Natural killer cell (primary cell): ENCODE results near the gene STPG3. TPM values are rescaled to one million over a fixed set of nuclear protein-coding genes. Genes with fewer than 3 reads are reported as not detected.
A peak's percentile ranks its signal among the peaks of the same experiment; 100 is the strongest.

Experiments used
- ATAC-seq, 3 donors: fragments of 150-1000 bp in 2 of 3; fragments of 200-7000 bp in 1 of 3; cut with Tn5 transposase; 1 replicate in 1 of 3; 2 replicates in 2 of 3; pipeline ENCODE4 v1.10.0; 2021; ENCODE audit warnings: mild to moderate bottlenecking in 2 of 3, moderate library complexity in 2 of 3
- DNase-seq, 2 donors: peaks; one replicate each; pipeline versions ENCODE4 v3.0.0 to v3.0.0-alpha.2; 2013 to 2021; ENCODE audit warnings: mixed read lengths in 1 of 2
- H3K27ac ChIP-seq: one replicate; pipeline ENCODE4 v1.5.1; 2013; ENCODE audit warnings: mild to moderate bottlenecking, low read length
- H3K27me3 ChIP-seq: one replicate; pipeline ENCODE4 v1.6.1; 2013; ENCODE audit warnings: low read length; ENCODE audit not compliant: control insufficient read depth, insufficient read depth
- H3K36me3 ChIP-seq: one replicate; pipeline ENCODE4 v1.6.1; 2013; ENCODE audit warnings: low read length; ENCODE audit not compliant: control insufficient read depth, insufficient read depth
- H3K4me1 ChIP-seq: one replicate; pipeline ENCODE4 v1.6.1; 2013; ENCODE audit warnings: low read length; ENCODE audit not compliant: control insufficient read depth, insufficient read depth
- H3K4me3 ChIP-seq: one replicate; pipeline ENCODE4 v1.5.1; 2013; ENCODE audit warnings: low read length
- H3K9me3 ChIP-seq: one replicate; pipeline ENCODE4 v1.6.1; 2013; ENCODE audit warnings: low read length; ENCODE audit not compliant: control insufficient read depth, insufficient read depth
- H3K27ac Mint-ChIP-seq, 2 donors: one replicate each; pipeline ENCODE4 v1.8.0; 2022; ENCODE audit warnings: mild to moderate bottlenecking in 2 of 2, mixed read lengths in 2 of 2, moderate library complexity in 1 of 2
- H3K27me3 Mint-ChIP-seq, 2 donors: one replicate each; pipeline ENCODE4 v1.8.0; 2022; ENCODE audit warnings: low read depth in 2 of 2, mixed read lengths in 2 of 2
- H3K36me3 Mint-ChIP-seq: one replicate; pipeline ENCODE4 v1.8.0; 2022; ENCODE audit warnings: mixed read lengths
- H3K4me1 Mint-ChIP-seq, 2 donors: one replicate each; pipeline ENCODE4 v1.8.0; 2022; ENCODE audit warnings: mixed read lengths in 2 of 2
- H3K4me3 Mint-ChIP-seq: one replicate; pipeline ENCODE4 v1.8.0; 2022; ENCODE audit warnings: mild to moderate bottlenecking, moderate library complexity, mixed read lengths
- H3K9me3 Mint-ChIP-seq, 2 donors: one replicate each; pipeline ENCODE4 v1.8.0; 2022; ENCODE audit warnings: mixed read lengths in 2 of 2
- CTCF ChIP-seq: fragments of 200-600 bp; IDR thresholded peaks from one replicate; pipeline ENCODE4 v1.8.0; 2022; ENCODE audit warnings: antibody characterized with exemption
- WGBS: methylation state at CpG from one replicate; pipeline ENCODE4 v1.1.7; 2013; ENCODE audit warnings: missing lambda C conversion rate; ENCODE audit not compliant: insufficient coverage; 5-methylcytosine and 5-hydroxymethylcytosine counted together
- intact Hi-C: fragments of 100-400 bp; cut with micrococcal nuclease; formaldehyde crosslinking; loops from one replicate; pipeline ENCODE4 v1.14.2; 2022
- total RNA-seq, 4 donors: library from RNA; stranded (reverse); fragments of 120-200 nt in 1 of 4; gene quantifications; one replicate each; pipeline versions ENCODE4 v1.2.3 to v1.2.4, GENCODE V29; 2013 to 2022

Gene STPG3
- total RNA-seq, 3 donors from 2014 or later (not counting 1 experiment from before 2014, with no cell fraction given) = not detected

DNA sequence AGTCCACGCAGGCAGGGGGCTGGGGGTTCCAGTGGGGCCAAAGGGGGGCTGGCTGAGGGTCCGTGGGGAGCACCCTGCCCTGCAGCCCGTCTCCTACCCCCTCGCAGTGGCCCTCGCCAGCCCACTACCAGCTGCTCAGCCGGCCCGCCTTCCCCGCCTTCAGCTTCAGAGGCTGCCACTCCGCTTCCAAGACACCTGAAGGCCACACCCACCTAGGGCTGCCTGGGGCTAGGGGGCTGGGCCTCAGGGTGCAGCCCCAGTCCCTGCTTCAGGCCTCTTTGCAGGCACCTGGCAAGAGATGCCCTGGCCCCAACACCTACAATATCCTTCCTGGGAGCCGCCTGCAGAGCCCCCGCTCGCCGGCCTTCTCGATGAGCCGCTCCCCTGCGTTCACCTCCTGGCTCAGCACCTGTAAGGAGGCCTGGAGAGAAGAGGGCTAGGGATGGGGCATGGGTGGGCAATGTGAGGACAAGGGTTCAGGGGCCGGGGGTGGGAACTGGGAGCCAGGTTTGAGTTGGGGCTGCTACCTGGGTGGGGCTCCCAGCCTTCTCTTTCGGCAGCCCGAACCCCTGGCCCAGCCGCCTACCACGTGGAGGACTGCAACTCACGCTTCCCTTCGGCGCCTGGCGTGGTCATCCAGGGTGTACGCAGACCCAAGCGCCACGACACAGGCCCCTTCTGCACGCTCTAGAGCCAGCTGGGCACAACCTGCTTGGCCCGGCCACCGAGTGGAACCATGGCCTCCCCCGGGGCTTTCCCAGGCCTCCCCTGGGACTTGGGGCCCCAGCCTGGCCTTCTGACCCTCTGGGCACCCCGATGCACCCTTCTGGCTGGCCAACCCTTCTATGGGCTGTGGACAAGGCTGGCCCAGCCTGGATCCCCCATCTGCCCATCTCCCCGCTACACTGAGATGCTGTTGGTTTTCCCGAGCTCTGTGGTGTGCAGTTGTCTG, 1.7 kb downstream of the STPG3 start:
- DNase-seq (no peak), ATAC-seq (no peak)
- Histone ChIP-seq H3K27me3 (no peaks in the 10 kb centered on the region), H3K4me1 (peaks cover 25% of the 10 kb centered on the region), H3K4me3 (no peak overlapping the region), H3K27ac (no peak overlapping the region), H3K9me3 (no peaks in the 10 kb centered on the region), H3K36me3 (peaks cover 5% of the 10 kb centered on the region)
- H3K4me1 Mint-ChIP-seq = peaks cover 0 to 6% of the 10 kb centered on the region in 2 donors
- intact Hi-C loops = no loop called here
- no peaks in the 10 kb centered on the region for H3K27me3 Mint-ChIP-seq
- no peaks in the 10 kb centered on the region for H3K36me3 Mint-ChIP-seq
- H3K9me3 Mint-ChIP-seq = no peaks in the 10 kb centered on the region
- no peak for TF ChIP-seq CTCF
- H3K27ac Mint-ChIP-seq = no peak overlapping the region
- 85% methylated on average over 34 of the region's 35 CpGs for WGBS
- H3K4me3 Mint-ChIP-seq = peak overlapping the region; percentile 45

GRCh38 chr9:137253717-137254623, 2.9 kb downstream of the STPG3 start:
- no peak for ATAC-seq
- H3K36me3 ChIP-seq = peaks cover 7% of the 10 kb centered on the region
- Mint-ChIP-seq H3K36me3 (no peaks in the 10 kb centered on the region), H3K4me3 (peak overlapping the region; percentile 86), H3K9me3 (no peaks in the 10 kb centered on the region), H3K4me1 (peaks cover 0 to 6% of the 10 kb centered on the region in 2 donors), H3K27ac (peak overlapping the region in 1 of 2 donors; percentile 81), H3K27me3 (no peaks in the 10 kb centered on the region)
- no peak for DNase-seq
- WGBS = 93% methylated on average over 21 of the region's 21 CpGs
- TF ChIP-seq CTCF = no peak
- no peaks in the 10 kb centered on the region for H3K9me3 ChIP-seq
- intact Hi-C loops = no loop called here
- peaks cover 25% of the 10 kb centered on the region for H3K4me1 ChIP-seq
- no peak overlapping the region for H3K27ac ChIP-seq
- no peaks in the 10 kb centered on the region for H3K27me3 ChIP-seq
- H3K4me3 ChIP-seq = peak overlapping the region; percentile 85

DNA sequence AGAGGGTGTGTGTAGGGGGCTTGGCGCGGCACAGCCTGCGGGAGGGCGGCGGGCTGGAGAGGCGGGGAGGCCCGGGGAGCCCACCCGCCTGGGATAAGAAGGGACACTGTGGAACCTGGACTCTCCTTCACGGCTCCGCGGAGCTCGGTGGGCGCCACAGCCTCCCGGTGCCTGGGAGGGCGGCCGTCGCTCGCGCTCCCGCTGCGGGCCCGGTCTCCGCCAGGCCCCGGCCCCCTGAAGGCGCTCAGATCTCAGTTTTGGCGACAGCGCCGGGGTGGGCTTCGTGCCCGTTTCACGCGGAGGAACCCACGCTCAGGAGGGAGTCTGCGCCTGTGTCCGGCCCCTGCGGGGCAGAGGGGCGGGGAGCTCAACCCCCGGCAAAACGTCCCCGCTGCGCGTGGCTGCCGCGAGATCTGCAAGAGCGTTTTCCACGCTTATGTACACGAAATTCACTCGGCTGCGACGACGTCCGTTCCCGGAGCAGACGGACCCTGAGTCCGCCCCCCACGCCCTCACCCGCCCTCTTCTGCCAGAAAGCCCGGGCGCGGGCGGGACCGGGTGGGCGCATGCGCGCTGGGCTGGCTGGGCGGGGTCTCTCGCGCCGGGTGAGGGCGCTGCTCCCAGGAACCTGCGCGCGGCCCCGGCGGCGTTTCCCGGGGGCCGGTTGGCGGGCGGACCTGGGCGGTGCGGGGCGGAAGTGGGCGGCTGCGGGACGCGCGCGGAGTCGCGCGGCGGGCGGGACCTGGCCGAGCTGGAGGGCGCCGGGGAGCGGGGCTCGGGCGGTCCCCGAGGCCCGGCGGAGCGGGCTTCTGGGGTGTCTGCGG, 3.8 kb downstream of the STPG3 start, which contains the start of gene NELFB:
Gene NELFB, plus strand, starts transcription at position 704 of the 824 bp plus-strand sequence.
- intact Hi-C loops = loop anchor here (1.0 kb wide), 2 partner anchors 14 to 32 kb away; partner anchors contain the start of gene TUBB4B
- H3K27me3 ChIP-seq = no peaks in the 10 kb centered on the region
- Mint-ChIP-seq H3K36me3 (no peaks in the 10 kb centered on the region), H3K27me3 (no peaks in the 10 kb centered on the region), H3K4me1 (peaks cover 0 to 6% of the 10 kb centered on the region in 2 donors), H3K4me3 (peak within 1 kb of the TSS; percentile 88), H3K9me3 (no peaks in the 10 kb centered on the region), H3K27ac (peak within 1 kb of the TSS; percentile 36 to 81)
- H3K4me3 ChIP-seq = peak within 1 kb of the TSS; percentile 85
- H3K27ac ChIP-seq = no peak within 1 kb of the TSS
- peaks cover 11% of the 10 kb centered on the region for H3K36me3 ChIP-seq
- DNase-seq (peak; percentile 95 to 99), ATAC-seq (peak; percentile 93 to 96 (median 94))
- 4% methylated on average over 105 of the region's 105 CpGs for WGBS
- H3K9me3 ChIP-seq = no peaks in the 10 kb centered on the region
- no peak for TF ChIP-seq CTCF
- peaks cover 25% of the 10 kb centered on the region for H3K4me1 ChIP-seq
